Measurements from ENCODE around the gene PSG1.
"Not testable (repeated sequence)": the region's sequence is repeated elsewhere in the genome, so short reads cannot be mapped to it uniquely, and the experiment has no call there.

PSG1 gene

GRCh38 chr19:42881279-42881678 is 1.8 kb upstream of the PSG1 start:
- not testable (repeated sequence) for DNase-seq (ENCODE audit: low spot score)

- not testable (repeated sequence) for DNase-seq (ENCODE audit: low spot score)
Measured at GRCh38 chr19:42880621-42881020, 1.1 kb upstream of the PSG1 start.

GRCh38 chr19:42876596-42876995 is 2.9 kb downstream of the PSG1 start:
- not testable (repeated sequence) for DNase-seq (ENCODE audit: low spot score)

- DNase-seq (ENCODE audit: low spot score) = not testable (repeated sequence)
Measured at GRCh38 chr19:42875881-42876280, 3.6 kb downstream of the PSG1 start.

- DNase-seq (ENCODE audit: low spot score) = not testable (repeated sequence)
Measured at GRCh38 chr19:42874901-42875813, 4.4 kb downstream of the PSG1 start.

- DNase-seq (ENCODE audit: low spot score) = not testable (repeated sequence)
Measured at GRCh38 chr19:42874136-42874535, 5.4 kb downstream of the PSG1 start.

GRCh38 chr19:42872608-42873007 is 6.9 kb downstream of the PSG1 start:
- no peak for DNase-seq (ENCODE audit: low spot score)

- DNase-seq (ENCODE audit: low spot score) = no peak
Measured at GRCh38 chr19:42857544-42857867, 22.0 kb downstream of the PSG1 start.

- DNase-seq (ENCODE audit: low spot score) = peak; percentile 50
Measured at GRCh38 chr19:42856866-42857543, 22.5 kb downstream of the PSG1 start.

- not testable (repeated sequence) for DNase-seq (ENCODE audit: low spot score)
Measured at GRCh38 chr19:42854745-42855144, 24.8 kb downstream of the PSG1 start.

- not testable (repeated sequence) for DNase-seq (ENCODE audit: low spot score)
Measured at GRCh38 chr19:42853231-42853630, 26.3 kb downstream of the PSG1 start.

GRCh38 chr19:42852821-42853220 is 26.7 kb downstream of the PSG1 start:
- DNase-seq (ENCODE audit: low spot score) = not testable (repeated sequence)

GRCh38 chr19:42851718-42852280 is 27.7 kb downstream of the PSG1 start:
- not testable (repeated sequence) for DNase-seq (ENCODE audit: low spot score)

- peak; percentile 40 for DNase-seq (ENCODE audit: low spot score)
Measured at GRCh38 chr19:42850981-42851717, 28.4 kb downstream of the PSG1 start.

GRCh38 chr19:42846597-42846996 is 32.9 kb downstream of the PSG1 start:
- no peak for DNase-seq (ENCODE audit: low spot score)

- not testable (repeated sequence) for DNase-seq (ENCODE audit: low spot score)
Measured at GRCh38 chr19:42843631-42844030, 35.9 kb downstream of the PSG1 start.

- DNase-seq (ENCODE audit: low spot score) = not testable (repeated sequence)
Measured at GRCh38 chr19:42832746-42833442, 46.6 kb downstream of the PSG1 start.

- DNase-seq (ENCODE audit: low spot score) = peak; percentile 26
Measured at GRCh38 chr19:42832023-42832680, 47.4 kb downstream of the PSG1 start.

- DNase-seq (ENCODE audit: low spot score) = peak; percentile 76
Measured at GRCh38 chr19:42831221-42832019, 48.1 kb downstream of the PSG1 start.

Measured in globus pallidus (tissue), 1 donor.